Stomach (tissue), 9 donors: ENCODE results near the gene OR7C1. TPM values are rescaled to one million over a fixed set of nuclear protein-coding genes. Genes with fewer than 3 reads are reported as not detected.

ENCODE experiments used
- DNase-seq, 2 donors: peaks; one replicate each; pipeline versions ENCODE4 v3.0.0 to v3.0.0-alpha.2; 2013 to 2019
- H3K27ac ChIP-seq, 5 donors: fragments of 200-600 bp in 4 of 5; sonication (generic) in 4 of 5; one replicate each; pipeline ENCODE4 v1.5.1; 2013 to 2019; ENCODE audit warnings: mild to moderate bottlenecking in 1 of 5, moderate library complexity in 1 of 5
- H3K27me3 ChIP-seq, 3 donors: fragments of 200-600 bp; sonication (generic); one replicate each; pipeline ENCODE4 v1.5.1; 2017 to 2019; ENCODE audit warnings: mixed run types in 1 of 3
- H3K36me3 ChIP-seq, 4 donors: fragments of 200-600 bp; sonication (generic); 1 replicate in 3 of 4; 2 replicates in 1 of 4; pipeline ENCODE4 v1.5.1; 2016 to 2019
- H3K4me1 ChIP-seq, 4 donors: fragments of 200-600 bp; sonication (generic); one replicate each; pipeline ENCODE4 v1.5.1; 2016 to 2019
- H3K4me3 ChIP-seq, 4 donors: fragments of 200-600 bp; sonication (generic) in 3 of 4; one replicate each; pipeline ENCODE4 v1.5.1; 2016 to 2019; ENCODE audit warnings: mild to moderate bottlenecking in 1 of 4
- H3K9me3 ChIP-seq, 4 donors: fragments of 200-600 bp; sonication (generic); one replicate each; pipeline ENCODE4 v1.5.1; 2016 to 2019
- EP300 ChIP-seq: sonication (generic); formaldehyde crosslinking; IDR thresholded peaks from one replicate; pipeline ENCODE4 v1.6.1; 2017; ENCODE audit warnings: antibody characterized with exemption
- POLR2A ChIP-seq, 4 donors: fragments of 450-650 bp; IDR thresholded peaks; one replicate each; pipeline ENCODE4 v1.6.1; 2016; ENCODE audit warnings: antibody characterized with exemption in 4 of 4, control low read depth in 2 of 4, mild to moderate bottlenecking in 1 of 4, moderate library complexity in 1 of 4
- POLR2AphosphoS5 ChIP-seq, 3 donors: sonication (generic); formaldehyde crosslinking; IDR thresholded peaks; one replicate each; pipeline ENCODE4 v1.6.1; 2016; ENCODE audit warnings: antibody characterized with exemption in 3 of 3
- WGBS, 5 donors: extraction: QIAGEN DNeasy Blood & Tissue Kit in 3 of 5; methylation state at CpG; one replicate each; pipeline versions ENCODE4 v1.1.5 to v1.1.7; 2013 to 2018; 5-methylcytosine and 5-hydroxymethylcytosine counted together
- intact Hi-C: fragments of 100-400 bp; cut with DNase I; formaldehyde crosslinking; loops from one replicate; pipeline ENCODE4 v1.15.1; 2023; ENCODE audit warnings: low total_unique reads
- polyA plus RNA-seq, 3 donors: library from polyadenylated mRNA; stranded (reverse); fragments of 200-250 nt; gene quantifications; one replicate each; pipeline ENCODE4 v1.2.3, GENCODE V29; 2013
- total RNA-seq, 5 donors: library from RNA; depleted of rRNA; stranded (reverse); fragments of >200 nt; gene quantifications; one replicate each; pipeline versions ENCODE4 v1.1.0 to v1.2.3, GENCODE V29; 2014 to 2016
- TF ChIP-seq, protein P1 (sequence below), 7 experiments: fragments of 450-650 bp in 4 of 7; fragments of 200-600 bp in 3 of 7; sonication (generic) in 3 of 7; IDR thresholded peaks; one replicate each; pipeline ENCODE4 v1.5.1; 2016 to 2019; ENCODE audit warnings: antibody characterized with exemption in 7 of 7, control low read depth in 2 of 7, mild to moderate bottlenecking in 1 of 7
- donor health status: healthy with polysubstance abuse.
- donor health status: Bipolar disorder and iron deficiency.
- donor health status: healthy.

The OR7C1 gene
- total and polyA plus RNA-seq, 8 donors: not detected

DNA sequence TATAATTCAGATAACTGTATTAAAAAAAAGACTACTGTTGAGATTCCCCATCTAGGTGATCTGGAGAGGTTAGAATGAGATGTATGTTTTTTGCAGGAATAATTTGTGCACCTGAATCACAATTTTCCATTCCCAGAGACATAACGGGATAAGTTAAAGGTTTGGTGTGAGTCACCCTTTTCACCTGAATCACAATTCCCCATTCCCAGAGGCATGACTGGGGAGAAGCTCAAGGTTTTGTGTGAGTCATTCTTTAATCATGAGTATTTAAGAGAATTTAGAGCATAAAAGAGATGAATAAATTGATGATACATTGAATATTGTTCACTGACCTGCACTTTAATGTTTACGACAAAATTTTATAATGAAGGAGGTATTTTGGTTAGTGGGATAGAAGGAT, 9.0 kb downstream of the OR7C1 start:
- H3K9me3 ChIP-seq: peaks cover 0 to 16% (median 7%) of the 10 kb centered on the region in 4 donors
- no peak for DNase-seq
- TF ChIP-seq, protein P1, sequence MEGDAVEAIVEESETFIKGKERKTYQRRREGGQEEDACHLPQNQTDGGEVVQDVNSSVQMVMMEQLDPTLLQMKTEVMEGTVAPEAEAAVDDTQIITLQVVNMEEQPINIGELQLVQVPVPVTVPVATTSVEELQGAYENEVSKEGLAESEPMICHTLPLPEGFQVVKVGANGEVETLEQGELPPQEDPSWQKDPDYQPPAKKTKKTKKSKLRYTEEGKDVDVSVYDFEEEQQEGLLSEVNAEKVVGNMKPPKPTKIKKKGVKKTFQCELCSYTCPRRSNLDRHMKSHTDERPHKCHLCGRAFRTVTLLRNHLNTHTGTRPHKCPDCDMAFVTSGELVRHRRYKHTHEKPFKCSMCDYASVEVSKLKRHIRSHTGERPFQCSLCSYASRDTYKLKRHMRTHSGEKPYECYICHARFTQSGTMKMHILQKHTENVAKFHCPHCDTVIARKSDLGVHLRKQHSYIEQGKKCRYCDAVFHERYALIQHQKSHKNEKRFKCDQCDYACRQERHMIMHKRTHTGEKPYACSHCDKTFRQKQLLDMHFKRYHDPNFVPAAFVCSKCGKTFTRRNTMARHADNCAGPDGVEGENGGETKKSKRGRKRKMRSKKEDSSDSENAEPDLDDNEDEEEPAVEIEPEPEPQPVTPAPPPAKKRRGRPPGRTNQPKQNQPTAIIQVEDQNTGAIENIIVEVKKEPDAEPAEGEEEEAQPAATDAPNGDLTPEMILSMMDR (IDR thresholded peaks at IDR 0.05): no peak
- TF ChIP-seq POLR2A (IDR thresholded peaks at IDR 0.05): no peak
- no peak for TF ChIP-seq POLR2AphosphoS5 (IDR thresholded peaks at IDR 0.05)
- no peak for TF ChIP-seq EP300

DNA sequence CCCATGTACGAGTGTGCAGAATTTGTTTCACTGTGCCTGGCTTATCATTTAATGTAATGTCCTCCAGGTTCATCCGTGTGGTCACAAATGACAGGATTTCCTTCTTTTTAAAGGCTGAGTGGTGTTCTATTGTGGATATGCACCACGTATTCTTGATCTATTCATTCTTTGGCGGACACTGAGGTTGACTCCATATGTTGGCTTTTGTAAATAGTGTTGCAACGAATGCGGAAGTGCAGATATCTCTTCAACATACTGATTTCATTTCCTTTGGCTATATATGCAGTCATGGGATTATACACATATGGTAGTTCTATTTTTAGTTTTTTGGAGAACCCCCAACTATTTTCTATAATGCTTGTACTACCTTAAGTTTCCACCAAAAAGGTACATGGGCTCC, 13.0 kb downstream of the OR7C1 start:
- H3K4me3 ChIP-seq: no peak overlapping the region
- peaks cover 0 to 16% (median 7%) of the 10 kb centered on the region in 4 donors for H3K9me3 ChIP-seq
- no peaks in the 10 kb centered on the region for H3K4me1 ChIP-seq
- H3K36me3 ChIP-seq: no peaks in the 10 kb centered on the region
- TF ChIP-seq EP300: no peak
- TF ChIP-seq POLR2AphosphoS5 (IDR thresholded peaks at IDR 0.05): no peak
- TF ChIP-seq POLR2A (IDR thresholded peaks at IDR 0.05): no peak
- TF ChIP-seq, protein P1 (IDR thresholded peaks at IDR 0.05): no peak
- 59 to 69% (median 60%) methylated on average over 6 of the region's 6 CpGs for WGBS, 5 donors
- peaks cover 0 to 17% (median 2%) of the 10 kb centered on the region in 3 donors for H3K27me3 ChIP-seq
- DNase-seq: peak in 1 of 2 donors; percentile 9
- intact Hi-C loops: no loop called here
- H3K27ac ChIP-seq: no peak overlapping the region

More for the DNA sequence above, 9.0 kb downstream of the OR7C1 start:
- H3K4me3 ChIP-seq: no peak overlapping the region
- no peaks in the 10 kb centered on the region for H3K36me3 ChIP-seq
- H3K27ac ChIP-seq: no peak overlapping the region
- peaks cover 0 to 17% (median 2%) of the 10 kb centered on the region in 3 donors for H3K27me3 ChIP-seq
- 87 to 91% (median 89%) methylated on average over 2 of the region's 2 CpGs for WGBS, 5 donors
- H3K4me1 ChIP-seq: no peaks in the 10 kb centered on the region
- intact Hi-C loops: no loop called here

DNA sequence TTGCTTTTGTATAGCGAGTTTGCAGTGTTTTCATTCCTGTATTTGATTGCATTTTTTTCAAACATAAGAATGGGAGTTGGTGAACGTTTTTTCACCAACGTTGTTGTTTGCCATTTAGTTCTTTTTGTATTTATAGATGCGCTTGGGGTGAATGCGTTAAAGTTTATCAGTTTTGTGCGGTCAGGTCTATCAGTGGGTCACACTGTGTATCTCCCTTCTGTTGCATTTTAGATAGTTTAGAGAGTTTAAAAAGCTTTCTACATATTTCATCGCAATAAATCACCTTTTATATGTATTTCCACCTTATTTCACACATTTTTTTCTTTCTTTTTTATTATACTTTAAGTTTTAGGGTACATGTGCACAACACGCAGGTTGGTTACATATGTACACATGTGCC, 16.4 kb downstream of the OR7C1 start:
- Histone ChIP-seq H3K27me3 (no peaks in the 10 kb centered on the region), H3K9me3 (no peaks in the 10 kb centered on the region), H3K36me3 (no peaks in the 10 kb centered on the region), H3K27ac (no peak overlapping the region), H3K4me3 (no peak overlapping the region), H3K4me1 (no peaks in the 10 kb centered on the region)
- DNase-seq: no peak
- intact Hi-C loops: no loop called here
- 46 to 73% (median 60%) methylated on average over 8 of the region's 8 CpGs for WGBS, 5 donors
- no peak for TF ChIP-seq POLR2A (IDR thresholded peaks at IDR 0.05)
- TF ChIP-seq, protein P1 (IDR thresholded peaks at IDR 0.05): no peak
- TF ChIP-seq POLR2AphosphoS5 (IDR thresholded peaks at IDR 0.05): no peak

DNA sequence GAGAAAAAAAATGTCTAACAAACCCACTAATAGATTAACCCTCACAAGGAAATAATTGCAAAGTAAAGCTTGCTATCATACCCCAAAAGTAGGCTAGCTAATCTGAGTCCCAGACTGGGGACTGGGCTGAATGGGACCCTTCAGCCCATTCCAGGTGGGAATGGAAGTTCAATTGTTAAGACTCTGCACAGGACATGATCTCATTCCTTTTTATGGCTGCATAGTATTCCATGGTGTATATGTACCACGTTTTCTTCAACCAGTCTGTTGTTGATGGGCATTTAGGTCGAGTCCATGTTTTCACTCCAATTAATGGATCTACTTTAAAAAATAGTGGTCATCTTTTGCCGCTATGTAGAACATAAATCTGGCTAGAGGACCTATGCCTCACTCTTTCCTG, 17.9 kb downstream of the OR7C1 start:
- Histone ChIP-seq H3K36me3 (no peaks in the 10 kb centered on the region), H3K27ac (no peak overlapping the region), H3K27me3 (no peaks in the 10 kb centered on the region), H3K4me3 (no peak overlapping the region), H3K4me1 (no peaks in the 10 kb centered on the region), H3K9me3 (no peaks in the 10 kb centered on the region)
- TF ChIP-seq POLR2AphosphoS5 (IDR thresholded peaks at IDR 0.05) (no peak), POLR2A (IDR thresholded peaks at IDR 0.05) (no peak), EP300 (no peak)
- TF ChIP-seq, protein P1 (IDR thresholded peaks at IDR 0.05): no peak
- intact Hi-C loops: no loop called here
- DNase-seq: no peak
- WGBS, 5 donors: 54 to 66% (median 57%) methylated on average over 3 of the region's 3 CpGs
